NCI-H1048 (cell line): Measurements from ENCODE around the gene DEXI.

ENCODE experiments used
- DNase-seq: peaks from one replicate; lab custom pipeline; 2025; lab: John Stamatoyannopoulos, UW

The DEXI gene

DNA sequence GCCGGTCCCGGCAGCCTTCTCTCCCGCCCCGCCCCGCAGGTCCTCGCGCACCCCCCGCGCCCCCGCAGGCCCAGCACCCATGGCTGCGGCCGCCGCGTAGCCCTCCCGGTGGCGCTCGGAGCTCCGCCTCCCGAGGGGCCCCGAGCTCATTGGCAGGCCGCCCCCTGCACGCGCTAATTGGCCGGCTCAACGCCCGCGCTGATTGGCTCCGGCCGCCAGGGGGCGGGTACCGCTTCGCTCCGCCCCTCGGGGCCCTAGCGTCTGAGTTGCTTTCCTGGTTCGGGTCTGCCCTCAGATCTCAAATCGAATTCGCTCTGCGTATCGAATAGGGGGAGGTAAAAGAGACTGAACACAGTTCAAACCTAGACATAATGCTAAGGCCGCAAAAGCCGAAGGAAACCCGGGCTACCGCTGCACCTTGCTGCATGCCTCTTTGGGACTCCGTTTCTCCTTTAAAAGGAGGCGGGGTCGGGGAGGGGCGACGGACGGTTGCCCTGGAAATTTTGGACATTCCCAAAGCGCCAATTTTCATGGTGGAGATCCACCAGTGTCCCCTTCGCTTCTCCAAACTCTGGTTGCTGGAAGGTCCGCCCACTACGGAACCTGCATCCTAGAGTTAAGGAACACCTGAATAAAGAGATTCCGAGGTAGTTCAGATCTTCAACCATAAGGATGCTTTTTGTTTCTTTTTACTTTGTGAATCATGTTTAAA, at the start of gene DEXI:
DEXI (minus strand) TSS at position 117 of the 712 bp plus-strand sequence. CDS start 463 bp downstream, outside the sequence.
- DNase-seq = peak; percentile 3

DNA sequence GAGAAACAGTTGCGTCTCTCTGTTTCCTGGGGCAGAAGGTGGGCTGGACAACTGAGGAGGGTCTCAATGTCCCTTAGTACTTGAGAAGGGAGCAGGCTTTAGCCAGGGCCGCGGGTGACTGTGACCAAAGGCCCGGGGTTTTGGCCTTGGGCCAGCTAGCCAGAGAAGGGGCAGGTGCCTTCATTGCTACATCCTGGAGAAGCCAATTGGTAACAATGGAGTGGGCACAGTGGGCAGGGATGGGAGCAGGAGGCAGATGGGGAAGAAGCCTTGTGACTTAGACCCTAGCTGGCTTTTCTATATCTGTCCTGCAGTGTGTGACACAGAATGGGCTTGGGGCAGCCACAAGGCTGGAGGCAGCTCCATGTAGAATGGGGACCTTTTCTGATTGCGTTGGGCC, 48.1 kb upstream of the DEXI start:
- no peak for DNase-seq

DNA sequence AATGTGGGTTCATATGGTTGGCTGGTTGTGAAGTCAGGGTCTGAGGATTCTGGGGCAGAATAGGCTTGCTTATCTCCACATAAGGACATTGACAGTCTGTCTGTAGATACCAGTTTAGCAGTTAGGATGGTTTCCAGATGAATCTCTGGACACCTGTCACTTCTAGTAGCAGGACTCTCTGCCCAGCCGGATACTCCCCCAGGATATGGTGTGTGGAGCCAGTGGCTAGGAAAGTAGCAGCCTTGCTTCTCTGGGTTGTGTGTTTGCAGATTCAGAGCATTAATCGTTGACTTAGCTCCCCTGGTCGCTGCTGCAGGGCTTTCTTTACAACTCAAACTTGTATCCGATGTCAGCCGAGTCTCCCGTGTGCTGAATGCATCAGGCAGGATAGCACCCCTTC, 47.3 kb upstream of the DEXI start:
- DNase-seq = no peak

DNA sequence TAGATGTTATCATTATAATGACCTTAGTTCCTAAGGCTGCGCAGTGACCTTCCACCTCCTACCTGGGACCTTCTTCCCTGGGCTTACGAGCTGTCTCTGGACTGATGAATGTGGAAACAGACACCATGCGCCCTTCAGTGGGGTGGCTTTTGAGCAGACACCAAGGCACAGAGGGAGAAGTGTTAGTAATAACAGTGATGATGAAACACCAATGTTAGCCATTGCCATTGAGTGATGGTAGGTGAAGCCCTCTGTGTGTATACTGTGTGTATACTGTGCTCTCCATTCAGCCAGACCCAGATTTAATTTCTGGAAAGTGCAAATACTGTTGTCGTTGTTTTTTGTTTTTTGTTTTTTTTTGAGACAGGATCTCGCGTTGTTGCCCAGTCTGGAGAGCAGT, 46.6 kb upstream of the DEXI start:
- DNase-seq = no peak

DNA sequence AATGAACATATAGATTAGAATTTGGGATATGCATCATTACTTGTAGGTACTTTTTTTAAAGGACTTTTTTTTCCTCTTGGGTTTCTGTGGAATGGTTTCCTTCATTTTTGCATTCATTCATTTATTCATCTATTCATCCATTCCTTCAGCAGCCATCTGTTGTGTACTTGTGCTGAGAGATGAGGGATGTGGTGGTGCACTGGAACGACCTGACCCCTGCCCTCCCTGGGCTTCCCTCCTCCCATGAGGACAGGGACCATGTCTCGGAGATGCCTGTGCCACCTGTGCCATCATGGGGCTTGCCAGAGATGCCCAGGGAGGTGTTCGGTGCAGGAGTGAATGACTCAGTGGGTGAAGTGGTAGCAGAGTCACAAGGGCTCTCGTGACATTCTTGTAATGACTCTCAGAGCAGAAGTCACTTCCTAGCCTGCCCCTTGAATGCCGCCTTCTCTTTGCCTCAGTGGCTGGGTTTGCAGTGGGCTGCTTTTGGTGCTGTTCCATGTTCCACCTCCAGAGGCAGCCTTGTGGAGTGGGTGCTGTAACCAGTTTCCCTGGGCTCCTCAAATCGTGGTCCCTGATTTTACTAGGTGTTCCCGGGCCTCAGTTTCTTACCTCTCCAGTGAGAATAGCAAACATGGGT, 46.0 kb upstream of the DEXI start:
- DNase-seq = no peak

DNA sequence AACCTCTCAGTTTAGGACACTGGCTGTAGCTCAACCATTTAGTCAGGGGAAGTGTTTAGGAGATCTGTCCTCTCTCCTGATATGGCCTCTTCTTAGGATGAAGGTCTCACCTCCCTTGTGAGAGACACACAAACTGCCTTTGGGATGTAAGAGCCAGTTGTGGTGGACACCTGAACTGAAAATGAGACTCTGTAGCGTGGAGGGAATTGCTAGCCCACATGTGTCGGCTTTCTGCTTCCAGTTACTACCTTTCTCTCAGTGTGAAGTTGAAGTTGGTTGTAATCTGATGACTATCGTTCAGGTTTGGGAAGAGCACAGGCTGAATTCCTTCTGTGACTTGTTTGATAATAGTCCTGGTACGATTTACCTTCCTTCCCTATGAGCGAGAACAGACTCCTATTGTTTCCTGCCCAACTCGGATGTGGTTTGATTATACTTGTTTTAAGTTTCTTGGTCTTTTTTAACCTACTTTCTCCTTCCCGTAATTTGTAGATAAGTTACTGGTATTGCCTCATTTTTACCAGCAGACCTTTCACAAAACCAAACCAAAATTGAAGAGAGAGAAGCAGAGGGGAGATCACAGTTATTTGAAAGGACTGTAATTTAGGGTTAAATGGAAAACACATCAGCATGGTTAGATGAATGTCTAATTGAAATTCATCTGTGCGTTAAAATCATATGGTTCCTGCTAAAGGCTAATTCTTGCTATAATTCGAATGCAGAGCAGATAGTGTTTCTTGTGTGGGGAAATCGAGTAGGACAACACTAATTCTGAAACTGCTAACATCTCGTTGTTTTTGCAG, 45.3 kb upstream of the DEXI start:
- DNase-seq = no peak

DNA sequence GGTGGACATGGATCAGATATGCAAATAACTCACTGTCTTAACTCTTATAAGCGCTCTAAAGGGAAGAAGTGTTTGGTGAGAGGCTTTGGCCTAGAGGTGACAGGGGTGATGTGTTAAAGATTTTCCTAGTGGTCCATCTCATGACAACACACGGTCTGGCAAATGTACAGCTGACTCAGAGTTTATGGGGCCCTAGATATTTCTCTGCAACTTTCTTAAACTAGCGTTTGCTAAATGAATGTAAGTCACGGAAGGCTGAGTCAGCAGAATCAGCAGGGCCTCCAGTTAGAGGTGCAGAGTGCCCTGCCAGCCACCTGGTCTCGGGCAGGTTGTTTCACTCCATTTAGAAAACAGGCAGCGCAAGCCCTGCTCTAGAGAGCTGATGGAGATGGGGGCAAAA, 42.2 kb upstream of the DEXI start:
- DNase-seq = no peak

DNA sequence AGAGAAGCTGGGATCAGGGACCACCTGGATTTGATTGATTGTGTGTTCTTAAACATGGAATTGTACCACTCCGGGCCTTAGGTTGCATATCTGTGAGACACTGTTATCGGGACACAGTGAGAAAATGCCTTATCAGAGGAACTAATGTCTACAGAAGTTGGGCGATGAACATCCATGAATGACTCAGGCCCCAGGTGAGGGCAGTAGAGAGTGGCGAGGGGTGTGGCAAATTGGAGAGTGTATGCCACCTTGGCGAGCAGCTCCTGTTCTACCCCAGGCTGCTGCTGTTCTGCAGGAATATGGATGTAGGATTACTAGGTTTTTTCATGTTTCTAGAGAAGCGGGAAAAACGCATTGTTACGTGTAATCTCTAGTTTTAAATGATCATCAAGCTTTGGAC, 40.9 kb upstream of the DEXI start:
- no peak for DNase-seq

DNA sequence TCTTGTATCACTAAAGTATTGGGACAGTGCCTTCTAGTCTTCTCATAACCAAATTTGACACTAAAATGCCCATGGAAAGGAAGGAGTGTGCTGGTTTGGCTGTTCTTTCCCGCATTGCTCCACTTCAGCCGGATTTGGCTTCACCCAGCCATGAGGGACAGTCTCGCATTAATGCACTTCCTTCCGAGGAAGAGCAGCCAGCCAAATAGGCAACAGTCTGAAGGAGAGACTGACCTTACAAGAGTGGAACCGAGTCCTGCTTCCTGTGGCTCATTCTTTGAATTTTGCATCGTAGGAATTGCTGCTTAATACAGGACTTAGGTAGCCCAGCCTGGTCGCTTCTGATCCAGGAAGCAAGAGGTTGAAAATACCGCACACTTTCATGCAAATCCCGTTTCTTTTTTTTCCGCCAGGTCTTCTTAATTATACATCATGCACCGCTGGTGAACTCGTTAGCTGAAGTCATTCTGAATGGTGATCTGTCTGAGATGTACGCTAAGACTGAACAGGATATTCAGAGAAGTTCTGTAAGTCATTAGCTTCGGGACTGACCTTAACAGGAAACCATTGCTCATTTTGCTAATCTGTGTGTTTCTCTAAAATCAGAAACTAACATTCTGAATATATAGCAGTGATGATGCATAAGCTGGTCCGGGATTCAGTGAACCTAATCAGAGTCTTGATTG, 40.3 kb upstream of the DEXI start:
- DNase-seq = no peak

DNA sequence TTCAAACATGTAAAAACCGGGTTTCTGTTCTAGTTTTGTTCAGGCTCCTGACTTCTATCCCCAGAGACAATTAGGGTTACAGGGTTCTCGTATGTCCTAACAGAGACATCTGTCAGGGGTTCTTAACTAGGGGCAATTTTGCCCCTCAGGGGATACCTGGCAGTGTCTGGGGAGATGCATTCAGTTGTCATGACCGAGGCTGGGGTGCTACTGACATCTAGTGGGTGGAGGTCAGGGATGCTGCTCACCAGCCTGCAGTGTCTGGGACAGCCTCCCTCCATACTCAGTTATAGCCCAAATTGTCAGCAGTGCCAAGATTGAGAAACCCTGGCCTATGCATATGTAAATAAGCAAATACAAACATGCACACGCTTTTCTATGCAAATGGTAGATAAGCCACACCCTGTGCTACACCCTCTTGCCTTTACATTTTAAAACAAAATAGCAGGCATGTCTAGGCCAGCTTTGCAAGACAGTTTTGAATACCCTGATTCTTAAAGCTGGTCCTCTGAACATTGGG, 39.5 kb upstream of the DEXI start:
- DNase-seq = peak; percentile 22

DNA sequence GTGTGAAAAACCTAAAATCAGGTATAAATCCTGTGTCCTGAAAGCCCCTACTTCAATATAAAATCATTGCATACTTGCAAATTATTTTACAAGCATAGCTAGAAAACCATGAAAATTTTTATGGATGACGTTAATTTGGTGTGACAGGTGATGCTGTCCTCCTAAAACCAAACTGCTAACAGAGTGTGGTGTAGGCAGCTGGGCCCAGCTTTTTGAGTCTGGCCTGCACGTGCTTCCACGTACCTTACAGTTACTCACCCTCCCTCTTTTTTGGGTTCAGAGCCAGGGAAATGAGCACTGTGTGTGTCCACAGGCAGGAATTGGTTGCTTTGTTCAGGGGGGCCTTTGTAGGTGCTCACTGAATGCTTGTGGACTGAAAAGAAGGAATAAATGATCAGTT, 38.5 kb upstream of the DEXI start:
- DNase-seq = no peak

DNA sequence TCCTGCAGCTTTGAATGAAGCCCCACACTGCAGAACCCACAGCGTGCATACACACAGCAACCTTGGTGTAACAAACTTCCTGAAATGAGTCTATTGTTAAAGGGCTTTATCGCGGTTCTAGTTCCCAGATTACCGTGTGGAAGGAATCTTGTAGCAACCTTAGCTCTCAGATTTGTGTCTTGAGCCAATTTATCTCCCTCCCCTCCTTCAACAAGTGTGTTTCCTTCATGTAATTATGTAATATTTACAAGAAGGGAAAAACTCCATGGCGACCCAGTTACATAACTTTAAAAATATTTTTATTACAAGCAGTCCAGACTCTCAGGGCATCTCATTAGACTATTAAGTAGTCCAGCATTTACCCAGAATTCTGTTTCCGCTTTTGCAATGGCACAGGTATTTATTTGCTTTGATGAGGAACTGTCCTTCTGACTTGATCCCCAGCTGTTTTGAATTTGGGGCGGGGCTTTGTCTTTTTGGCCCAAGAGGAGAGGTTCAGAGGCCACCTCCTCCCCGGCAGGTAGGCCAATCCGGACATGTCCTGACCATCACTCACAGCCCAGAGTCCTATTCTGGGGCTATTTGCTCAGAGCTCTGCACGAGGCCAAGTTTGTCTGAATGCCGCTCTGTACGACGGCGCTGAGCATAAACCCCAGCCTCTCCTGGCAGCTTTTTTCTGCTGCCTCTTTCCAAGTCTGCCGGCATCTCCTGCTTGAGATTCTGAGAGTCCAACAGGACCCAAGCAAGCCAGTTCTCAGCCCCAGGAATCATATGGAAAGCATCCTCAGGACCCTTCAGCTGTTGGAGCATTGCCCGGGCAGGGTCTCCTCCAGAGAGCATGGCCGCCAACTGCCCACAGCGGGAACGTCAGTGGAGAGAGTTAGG, 37.7 kb upstream of the DEXI start:
- DNase-seq = no peak

DNA sequence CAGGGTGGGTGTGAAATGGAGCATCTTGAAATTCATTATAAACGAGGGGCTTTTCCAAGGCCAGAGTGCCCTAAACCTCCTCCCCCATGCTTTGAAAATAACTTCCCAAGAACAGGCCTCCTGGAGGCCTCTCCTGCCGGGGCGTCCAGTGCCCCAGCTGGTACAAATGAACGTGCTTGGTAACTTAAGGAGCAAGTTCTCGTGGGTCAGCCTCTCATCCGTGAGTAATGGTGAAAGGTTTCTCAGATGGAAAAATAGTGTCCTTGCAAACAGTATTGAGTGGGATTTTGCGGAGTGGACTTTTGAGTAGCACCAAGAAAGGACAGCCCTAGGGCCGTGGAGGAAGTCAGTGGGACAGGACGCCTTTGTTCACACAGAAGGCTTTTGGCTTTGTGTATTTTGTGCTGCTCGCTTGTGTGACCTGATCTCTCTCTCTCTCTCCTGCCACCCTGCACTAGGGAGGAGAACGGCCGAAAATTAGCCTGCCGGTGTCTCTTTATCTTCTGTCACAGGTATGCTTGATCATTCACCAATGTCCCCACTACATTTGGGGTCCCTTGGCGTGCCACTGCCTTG, 36.7 kb upstream of the DEXI start:
- DNase-seq = no peak

DNA sequence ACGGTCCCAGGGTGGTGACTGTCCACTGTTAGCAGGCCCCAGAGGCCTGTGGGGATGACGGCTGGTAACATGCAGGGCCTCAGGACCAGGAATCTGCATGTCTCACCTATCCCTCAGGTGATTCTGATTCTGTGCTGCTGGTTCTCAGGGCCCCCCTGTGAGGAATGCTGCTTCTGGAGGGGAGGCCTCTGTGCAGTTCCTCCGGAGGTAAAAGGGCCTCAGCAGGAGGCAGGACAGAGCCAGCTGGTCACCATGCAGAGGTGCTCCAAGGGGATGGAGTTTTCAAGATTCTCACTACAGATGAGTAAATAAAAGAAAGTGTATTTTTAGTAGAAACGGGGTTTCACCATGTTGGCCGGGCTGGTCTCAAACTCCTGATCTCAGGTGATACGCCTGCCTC, 35.9 kb upstream of the DEXI start:
- no peak for DNase-seq

DNA sequence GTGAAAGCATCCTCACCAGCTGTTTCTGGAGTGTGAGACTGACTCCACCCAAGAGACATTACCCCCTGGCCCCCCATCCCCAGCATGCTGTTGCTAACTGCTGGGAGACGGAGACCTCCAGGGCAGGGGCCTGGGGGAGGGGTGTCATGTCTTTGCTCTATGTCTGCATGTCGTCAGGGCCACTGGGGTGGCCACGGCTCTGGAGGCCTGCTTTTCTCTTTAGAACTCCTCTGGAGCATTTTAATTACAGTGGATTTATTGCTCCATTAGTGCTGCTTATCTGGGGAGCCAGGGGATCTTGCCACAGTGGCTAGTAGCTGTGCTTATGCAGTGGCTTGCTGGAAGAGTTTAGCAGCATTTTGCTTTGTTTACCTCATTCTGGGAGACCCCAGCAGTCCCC, 34.4 kb upstream of the DEXI start:
- DNase-seq = no peak

DNA sequence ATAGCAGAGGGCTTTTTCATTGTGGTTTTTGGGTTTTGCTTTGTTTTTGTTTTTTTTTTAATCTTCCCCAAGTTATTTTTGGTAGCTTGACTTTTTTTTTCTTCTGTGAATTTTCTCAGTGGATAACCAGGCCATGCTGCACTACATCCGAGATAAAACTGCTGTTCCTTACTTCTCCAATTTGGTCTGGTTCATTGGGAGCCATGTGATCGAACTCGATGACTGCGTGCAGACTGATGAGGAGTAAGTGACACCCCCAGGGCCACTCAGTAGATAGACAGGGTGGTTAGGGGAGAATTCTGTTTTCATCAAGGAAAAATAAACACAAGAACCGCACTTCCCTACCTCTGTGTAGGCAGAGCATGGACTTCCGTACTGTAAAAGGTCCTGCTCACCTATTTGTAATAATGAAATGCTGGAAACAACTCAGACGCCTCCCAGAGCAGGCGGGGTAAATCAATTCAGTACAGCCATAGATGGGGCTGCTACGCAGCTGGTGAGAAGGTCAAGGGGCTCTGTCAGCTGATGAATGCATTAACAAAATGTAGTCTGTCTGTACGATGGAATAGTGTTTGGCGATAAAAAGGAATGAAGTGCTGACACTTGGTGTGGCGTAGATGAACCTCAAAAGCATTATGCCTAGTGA, 30.7 kb upstream of the DEXI start:
- no peak for DNase-seq

DNA sequence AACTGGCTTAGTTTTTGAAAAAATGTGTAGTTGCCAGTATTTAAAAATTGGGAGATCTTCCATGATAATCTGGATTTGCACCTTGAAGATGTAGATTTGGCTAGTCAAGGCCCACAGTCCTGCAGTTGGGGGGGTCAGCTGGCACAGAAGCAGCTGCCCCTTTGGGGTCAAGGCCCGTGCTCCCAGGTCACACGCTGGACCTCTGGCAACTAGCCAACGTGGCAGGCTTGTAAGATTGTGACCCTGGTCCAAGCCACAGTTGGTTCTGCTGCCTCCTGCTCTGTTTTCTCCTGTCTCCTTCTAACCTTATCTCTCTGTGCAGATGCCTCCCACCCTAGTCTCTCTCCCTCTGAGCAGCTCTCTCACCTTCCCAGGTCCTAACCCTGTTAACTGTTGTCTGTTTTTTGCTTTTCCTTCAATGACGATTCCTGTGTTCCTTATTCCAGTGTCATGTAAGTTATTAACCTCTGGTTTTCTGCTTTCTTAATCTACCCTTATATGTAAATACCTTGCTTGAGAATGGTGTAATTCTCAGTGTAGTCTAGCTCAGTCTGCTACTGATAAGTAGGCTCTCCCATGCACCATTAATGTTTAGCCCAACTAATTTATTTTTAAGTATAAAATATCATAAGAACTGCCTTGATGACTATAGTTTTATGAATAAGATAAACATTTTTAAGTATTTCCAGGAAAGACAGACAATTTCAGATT, 30.0 kb upstream of the DEXI start:
- no peak for DNase-seq

DNA sequence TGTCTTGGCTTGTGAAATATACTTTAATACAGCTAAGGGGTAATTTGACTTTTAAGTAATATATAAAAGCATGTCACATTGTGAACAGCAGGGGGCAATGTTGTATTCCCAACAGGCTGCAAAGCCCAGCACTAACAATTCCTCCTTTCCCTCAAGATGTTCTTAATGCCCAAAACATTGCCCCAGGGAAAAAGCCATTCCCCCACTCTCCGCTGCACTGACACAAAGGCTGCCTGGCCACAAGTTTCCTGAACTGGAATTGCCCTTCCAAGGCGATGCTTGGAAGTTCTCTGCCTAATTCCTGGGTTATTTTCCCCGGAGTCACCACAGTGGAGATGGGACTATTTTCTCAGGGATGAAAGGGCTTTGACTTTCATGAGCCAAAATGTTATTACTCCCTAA, 29.3 kb upstream of the DEXI start:
- no peak for DNase-seq

DNA sequence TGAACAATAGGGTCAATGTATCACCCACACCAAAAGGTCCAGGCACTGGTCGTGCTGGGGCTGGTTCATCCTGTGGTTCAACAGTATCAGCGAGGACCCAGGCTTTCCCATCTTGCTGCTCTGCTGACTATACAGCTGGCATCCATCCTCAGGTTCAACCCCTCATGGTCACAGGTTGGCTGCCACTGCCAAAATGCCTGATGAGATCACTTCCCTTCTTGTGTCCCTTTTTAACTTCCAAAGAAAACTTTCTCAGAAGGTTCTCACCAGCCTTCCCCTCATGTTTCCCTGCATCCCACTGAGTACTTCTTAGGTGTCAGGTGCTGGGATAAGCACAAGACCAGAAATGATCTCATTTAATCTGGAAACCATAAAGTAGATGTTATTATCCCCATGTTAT, 27.8 kb upstream of the DEXI start:
- DNase-seq = no peak

DNA sequence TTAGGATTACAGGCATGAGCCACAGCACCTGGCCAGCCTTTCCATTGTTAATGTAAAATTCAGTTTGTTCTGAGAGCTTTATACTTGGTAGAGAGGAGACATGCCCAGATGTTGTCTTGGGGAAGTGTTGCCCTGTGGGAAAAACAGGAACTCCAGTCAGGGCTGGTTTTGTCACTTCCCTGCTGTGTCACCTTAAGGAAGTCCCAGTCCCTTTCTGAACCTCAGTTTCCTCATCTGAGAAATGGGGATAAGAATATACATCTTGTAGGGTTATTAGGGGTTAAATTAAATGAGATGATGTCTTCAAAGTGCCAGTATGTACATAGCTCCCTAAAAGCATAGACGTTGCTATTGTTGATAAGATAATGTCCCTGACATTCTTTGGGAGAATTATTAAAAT, 27.3 kb upstream of the DEXI start:
- no peak for DNase-seq
